Mesenchymal stem cell (in vitro differentiated cells and primary cell): Measurements from ENCODE around the gene RBM46. TPM values are rescaled to one million over a fixed set of nuclear protein-coding genes. Genes with fewer than 3 reads are reported as not detected.

Source experiments
- DNase-seq: peaks from one replicate; pipeline ENCODE4 v3.0.0-alpha.2; 2013
- H2AFZ ChIP-seq: one replicate; pipeline ENCODE4 v1.6.1; 2013; ENCODE audit warnings: low read depth, mild to moderate bottlenecking, control low read depth, inconsistent platforms, low read length, moderate library complexity
- H2AK5ac ChIP-seq: 2 replicates; pipeline ENCODE4 v1.6.1; 2013; ENCODE audit warnings: low read length, moderate library complexity, mild to moderate bottlenecking, inconsistent platforms; ENCODE audit not compliant: severe bottlenecking
- H2BK120ac ChIP-seq: one replicate; pipeline ENCODE4 v1.6.1; 2013; ENCODE audit warnings: low read depth, mild to moderate bottlenecking, inconsistent platforms, low read length, moderate library complexity
- H2BK12ac ChIP-seq, 2 experiments: one replicate each; pipeline ENCODE4 v1.6.1; 2013; ENCODE audit warnings: inconsistent platforms in 2 of 2, low read length in 2 of 2, mild to moderate bottlenecking in 2 of 2, moderate library complexity in 2 of 2, control low read depth in 1 of 2
- H2BK15ac ChIP-seq: one replicate; pipeline ENCODE4 v1.6.1; 2013; ENCODE audit warnings: mild to moderate bottlenecking, low read depth, inconsistent platforms; ENCODE audit not compliant: poor library complexity, severe bottlenecking
- H2BK5ac ChIP-seq: 2 replicates; pipeline ENCODE4 v1.6.1; 2013; ENCODE audit warnings: low read depth, mild to moderate bottlenecking, low read length, control low read depth, inconsistent platforms; ENCODE audit not compliant: poor library complexity, severe bottlenecking
- H3K14ac ChIP-seq, 2 experiments: one replicate each; pipeline ENCODE4 v1.6.1; 2013; ENCODE audit warnings: inconsistent platforms in 2 of 2, low read length in 2 of 2, control low read depth in 1 of 2, mild to moderate bottlenecking in 1 of 2, moderate library complexity in 1 of 2
- H3K18ac ChIP-seq, 2 experiments: one replicate each; pipeline ENCODE4 v1.6.1; 2013; ENCODE audit warnings: inconsistent platforms in 2 of 2, low read length in 2 of 2, control low read depth in 1 of 2, low read depth in 1 of 2, mild to moderate bottlenecking in 1 of 2
- H3K23ac ChIP-seq, 2 experiments: one replicate each; pipeline ENCODE4 v1.6.1; 2013; ENCODE audit warnings: inconsistent platforms in 2 of 2, low read length in 2 of 2, mild to moderate bottlenecking in 2 of 2, moderate library complexity in 2 of 2, control low read depth in 1 of 2
- H3K27ac ChIP-seq: 2 replicates; pipeline ENCODE4 v1.5.1; 2013; ENCODE audit warnings: mild to moderate bottlenecking, moderate library complexity, low read length, control low read depth, inconsistent platforms; ENCODE audit not compliant: poor library complexity, severe bottlenecking
- H3K27me3 ChIP-seq, 2 experiments: 2 replicates each; pipeline versions ENCODE4 v1.6.1 to v1.7.0; 2013; ENCODE audit warnings: low read length in 2 of 2, mild to moderate bottlenecking in 2 of 2, moderate library complexity in 2 of 2, control low read depth in 1 of 2, inconsistent platforms in 1 of 2; ENCODE audit not compliant: control insufficient read depth in 1 of 2, insufficient read depth in 1 of 2
- H3K36me3 ChIP-seq, 2 experiments: 2 replicates each; pipeline versions ENCODE4 v1.6.1 to v1.7.0; 2013; ENCODE audit warnings: low read length in 2 of 2, control low read depth in 1 of 2, inconsistent platforms in 1 of 2, low read depth in 1 of 2, mild to moderate bottlenecking in 1 of 2; ENCODE audit not compliant: insufficient read depth in 2 of 2, control insufficient read depth in 1 of 2
- H3K4ac ChIP-seq, 2 experiments: one replicate each; pipeline ENCODE4 v1.6.1; 2013; ENCODE audit warnings: inconsistent platforms in 2 of 2, low read length in 2 of 2, mild to moderate bottlenecking in 2 of 2, moderate library complexity in 2 of 2, control low read depth in 1 of 2, low read depth in 1 of 2
- H3K4me1 ChIP-seq: 2 replicates; pipeline ENCODE4 v1.6.1; 2013; ENCODE audit warnings: low read depth, low read length, control low read depth; ENCODE audit not compliant: control insufficient read depth, insufficient read depth
- H3K4me2 ChIP-seq: 2 replicates; pipeline ENCODE4 v1.6.1; 2013; ENCODE audit warnings: low read length, mild to moderate bottlenecking, inconsistent platforms; ENCODE audit not compliant: poor library complexity, severe bottlenecking
- H3K4me3 ChIP-seq, 2 experiments: 2 replicates each; pipeline versions ENCODE4 v1.5.1 to v1.7.0; 2013; ENCODE audit warnings: low read length in 2 of 2, mild to moderate bottlenecking in 2 of 2, control low read depth in 1 of 2, low read depth in 1 of 2; ENCODE audit not compliant: insufficient read depth in 1 of 2
- H3K79me1 ChIP-seq: replicated peaks from 2 replicates; pipeline ENCODE4 v1.6.1; 2013; ENCODE audit warnings: mild to moderate bottlenecking, control low read depth, low read length, inconsistent platforms; ENCODE audit not compliant: poor library complexity, severe bottlenecking
- H3K9ac ChIP-seq: 2 replicates; pipeline ENCODE4 v1.7.0; 2013; ENCODE audit warnings: mild to moderate bottlenecking, low read length, moderate library complexity
- H3K9me3 ChIP-seq: 2 replicates; pipeline ENCODE4 v1.7.0; 2013; ENCODE audit warnings: mild to moderate bottlenecking, low read length; ENCODE audit not compliant: control insufficient read depth
- H4K8ac ChIP-seq: one replicate; pipeline ENCODE4 v1.6.1; 2013; ENCODE audit warnings: inconsistent platforms, mild to moderate bottlenecking, low read length, moderate library complexity
- H4K91ac ChIP-seq: one replicate; pipeline ENCODE4 v1.6.1; 2013; ENCODE audit warnings: mild to moderate bottlenecking, low read length, inconsistent platforms
- WGBS: methylation state at CpG from one replicate; pipeline ENCODE4 v1.1.7; 2013; ENCODE audit warnings: mixed read lengths; 5-methylcytosine and 5-hydroxymethylcytosine counted together
- polyA plus RNA-seq, 2 experiments: library from polyadenylated mRNA; stranded (reverse); fragments of 200-250 nt; gene quantifications; one replicate each; pipeline ENCODE4 v1.2.3, GENCODE V29; 2013

RBM46 gene, protein sequence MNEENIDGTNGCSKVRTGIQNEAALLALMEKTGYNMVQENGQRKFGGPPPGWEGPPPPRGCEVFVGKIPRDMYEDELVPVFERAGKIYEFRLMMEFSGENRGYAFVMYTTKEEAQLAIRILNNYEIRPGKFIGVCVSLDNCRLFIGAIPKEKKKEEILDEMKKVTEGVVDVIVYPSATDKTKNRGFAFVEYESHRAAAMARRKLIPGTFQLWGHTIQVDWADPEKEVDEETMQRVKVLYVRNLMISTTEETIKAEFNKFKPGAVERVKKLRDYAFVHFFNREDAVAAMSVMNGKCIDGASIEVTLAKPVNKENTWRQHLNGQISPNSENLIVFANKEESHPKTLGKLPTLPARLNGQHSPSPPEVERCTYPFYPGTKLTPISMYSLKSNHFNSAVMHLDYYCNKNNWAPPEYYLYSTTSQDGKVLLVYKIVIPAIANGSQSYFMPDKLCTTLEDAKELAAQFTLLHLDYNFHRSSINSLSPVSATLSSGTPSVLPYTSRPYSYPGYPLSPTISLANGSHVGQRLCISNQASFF
- polyA plus RNA-seq (2013, experiment 1 of 2): not detected
- not detected for polyA plus RNA-seq (2013, experiment 2 of 2)

DNA sequence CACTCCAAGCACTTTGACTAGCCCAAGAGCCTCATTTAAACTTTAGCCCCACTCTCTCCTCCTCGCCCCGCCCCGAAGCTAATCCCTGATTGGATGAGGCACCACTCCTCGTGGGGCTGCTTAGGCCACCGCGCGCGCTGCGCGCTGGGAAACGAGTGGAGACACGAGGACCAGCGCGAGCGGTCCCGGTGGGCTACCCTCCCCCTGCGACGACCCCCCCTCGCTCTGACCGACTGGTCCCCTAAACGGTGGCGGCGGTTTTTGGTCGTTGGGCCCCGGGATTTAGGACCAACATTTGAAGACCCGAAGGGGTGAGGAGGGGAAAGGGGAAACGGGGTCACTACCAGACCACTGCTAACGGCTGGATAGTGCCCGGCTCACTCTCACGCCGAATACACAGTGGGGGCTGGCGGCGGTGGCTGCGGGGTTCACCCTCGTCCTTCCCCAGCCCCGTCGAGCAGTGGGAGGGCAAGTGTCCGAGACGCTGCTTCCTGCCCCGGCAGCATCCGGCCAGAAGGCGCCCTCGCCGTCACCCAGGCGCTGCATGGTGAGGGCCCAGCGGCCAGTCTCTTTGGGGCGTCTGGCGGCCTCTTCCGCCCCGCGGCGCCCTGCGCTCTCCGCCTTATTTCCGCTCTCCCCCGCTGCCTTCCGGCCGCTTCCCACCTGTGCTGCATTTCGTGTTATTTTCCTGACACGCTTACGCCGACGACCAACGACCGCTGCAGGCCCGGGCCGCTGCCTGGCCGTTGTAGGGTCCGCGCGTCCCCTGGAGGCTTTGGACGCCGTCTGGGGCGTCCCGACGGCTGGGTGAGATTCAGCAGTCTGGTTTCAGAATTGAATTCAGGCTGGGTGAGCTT, at the start of gene RBM46:
Gene RBM46 (plus strand): TSS at position 147 of the 857 bp plus-strand sequence. CDS start 15,481 bp downstream, outside the sequence.
- Histone ChIP-seq H2BK12ac (no peak within 1 kb of the TSS), H3K27me3 (peaks cover 4 to 21% of the 10 kb centered on the region in 2 experiments), H3K9me3 (no peaks in the 10 kb centered on the region), H3K4me3 (no peak within 1 kb of the TSS), H4K8ac (no peak within 1 kb of the TSS), H4K91ac (no peak within 1 kb of the TSS), H2BK15ac (peak within 1 kb of the TSS; percentile 48), H3K27ac (no peak within 1 kb of the TSS), H3K36me3 (no peaks in the 10 kb centered on the region), H2AK5ac (no peak within 1 kb of the TSS), H2BK5ac (no peak within 1 kb of the TSS), H3K18ac (no peak within 1 kb of the TSS), H3K14ac (no peak within 1 kb of the TSS), H2AFZ (no peak within 1 kb of the TSS), H3K4me2 (no peak within 1 kb of the TSS), H3K4me1 (no peaks in the 10 kb centered on the region), H2BK120ac (no peak within 1 kb of the TSS), H3K23ac (no peak within 1 kb of the TSS), H3K79me1 (no peaks in the 10 kb centered on the region), H3K4ac (no peak within 1 kb of the TSS), H3K9ac (no peak within 1 kb of the TSS)
- 94% methylated on average over 76 of the region's 76 CpGs for WGBS
- DNase-seq: no peak

DNA sequence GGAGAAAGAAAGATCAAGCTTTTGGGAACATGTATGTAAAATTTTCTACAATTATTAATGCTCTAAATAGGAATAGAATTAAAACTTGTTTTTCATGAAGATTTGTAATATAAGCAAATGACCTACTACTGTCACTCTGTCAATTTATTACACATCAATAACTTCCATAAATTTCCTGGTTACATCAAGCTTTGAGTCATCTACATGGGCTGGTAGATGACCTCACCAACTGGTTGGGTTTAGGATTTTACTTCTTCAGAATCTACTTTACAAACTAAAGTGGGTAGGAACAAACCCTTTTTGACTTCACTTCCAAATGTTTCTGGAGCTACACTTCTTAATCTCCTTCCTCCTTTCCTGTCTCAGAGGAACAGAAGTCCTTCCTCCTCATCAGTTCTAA, 49.3 kb upstream of the RBM46 start:
- H3K4me1 ChIP-seq: no peaks in the 10 kb centered on the region
- H3K9ac ChIP-seq: no peak overlapping the region
- no peak overlapping the region for H2BK12ac ChIP-seq
- no peak overlapping the region for H3K18ac ChIP-seq
- H3K4me2 ChIP-seq: no peak overlapping the region
- H2BK120ac ChIP-seq: no peak overlapping the region
- no peak overlapping the region for H3K4ac ChIP-seq
- H4K91ac ChIP-seq: no peak overlapping the region
- no peak overlapping the region for H2BK15ac ChIP-seq
- H3K9me3 ChIP-seq: no peaks in the 10 kb centered on the region
- H3K14ac ChIP-seq: no peak overlapping the region
- no peak overlapping the region for H3K23ac ChIP-seq
- no peak overlapping the region for H3K4me3 ChIP-seq
- DNase-seq: no peak
- H4K8ac ChIP-seq: no peak overlapping the region
- H2AFZ ChIP-seq: no peak overlapping the region
- H3K27me3 ChIP-seq: no peaks in the 10 kb centered on the region
- no peak overlapping the region for H2BK5ac ChIP-seq
- H3K27ac ChIP-seq: no peak overlapping the region
- no peak overlapping the region for H2AK5ac ChIP-seq
- no peaks in the 10 kb centered on the region for H3K36me3 ChIP-seq
- H3K79me1 ChIP-seq: no peaks in the 10 kb centered on the region

DNA sequence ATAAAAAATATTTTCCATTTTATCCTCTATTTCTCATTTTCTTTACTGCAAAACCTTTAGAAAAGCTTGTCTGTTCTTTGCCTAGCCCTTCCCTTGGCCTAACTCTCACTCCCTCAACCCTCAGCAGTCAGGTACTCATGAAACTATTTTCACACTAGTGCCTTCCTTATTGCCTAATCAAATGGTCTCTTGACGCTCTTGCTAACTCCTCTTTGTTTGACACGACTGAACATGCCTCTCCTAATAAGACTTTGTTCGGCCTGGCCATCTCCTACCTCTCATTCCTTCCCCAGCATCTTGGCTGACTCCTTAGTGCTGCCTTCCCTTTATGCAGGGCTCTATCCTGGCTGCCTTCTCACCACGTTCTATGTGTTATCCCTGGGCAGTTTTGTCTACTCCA, 48.4 kb upstream of the RBM46 start:
- WGBS: 77% methylated on average over 4 of the region's 4 CpGs
- DNase-seq: no peak

DNA sequence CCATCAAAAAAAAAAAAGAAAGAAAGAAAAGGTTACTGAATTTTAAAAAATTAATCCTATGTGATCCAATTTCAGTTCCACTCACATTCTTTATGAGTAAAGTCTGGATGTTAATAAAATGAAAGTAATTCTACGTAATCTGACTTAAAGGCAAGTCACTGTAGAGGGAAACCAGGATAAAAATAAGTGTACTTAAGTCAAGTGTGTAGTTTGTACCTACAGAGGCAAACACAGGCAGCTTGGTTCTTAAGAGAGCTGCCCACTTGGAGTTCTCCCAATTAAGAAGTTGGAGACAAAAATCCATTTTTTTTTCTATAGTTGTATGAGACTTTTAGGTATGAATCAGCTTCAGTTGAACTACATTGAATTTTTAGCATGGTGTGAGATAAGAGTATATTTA, 44.3 kb upstream of the RBM46 start:
- H2BK12ac ChIP-seq: no peak overlapping the region
- no peak overlapping the region for H2BK15ac ChIP-seq
- H3K23ac ChIP-seq: no peak overlapping the region
- no peak overlapping the region for H3K18ac ChIP-seq
- H3K4ac ChIP-seq: no peak overlapping the region
- H3K27ac ChIP-seq: no peak overlapping the region
- no peak overlapping the region for H3K9ac ChIP-seq
- H2BK120ac ChIP-seq: no peak overlapping the region
- H3K79me1 ChIP-seq: no peaks in the 10 kb centered on the region
- peaks cover 0 to 3% of the 10 kb centered on the region in 2 experiments for H3K36me3 ChIP-seq
- peaks cover 7 to 11% of the 10 kb centered on the region in 2 experiments for H3K27me3 ChIP-seq
- no peak for DNase-seq
- no peak overlapping the region for H3K4me3 ChIP-seq
- no peak overlapping the region for H2BK5ac ChIP-seq
- 63% methylated on average over 1 of the region's 1 CpG for WGBS
- peaks cover under 1% of the 10 kb centered on the region for H3K4me1 ChIP-seq
- no peak overlapping the region for H3K4me2 ChIP-seq
- H3K14ac ChIP-seq: no peak overlapping the region
- H4K8ac ChIP-seq: no peak overlapping the region
- no peak overlapping the region for H2AFZ ChIP-seq
- no peaks in the 10 kb centered on the region for H3K9me3 ChIP-seq
- no peak overlapping the region for H2AK5ac ChIP-seq
- no peak overlapping the region for H4K91ac ChIP-seq

More for the DNA sequence above, 48.4 kb upstream of the RBM46 start:
- Histone ChIP-seq H3K18ac (no peak overlapping the region), H3K4me1 (no peaks in the 10 kb centered on the region), H2BK12ac (no peak overlapping the region), H2BK5ac (no peak overlapping the region), H2BK15ac (no peak overlapping the region), H3K4me3 (no peak overlapping the region), H3K4ac (no peak overlapping the region), H4K91ac (no peak overlapping the region), H3K4me2 (no peak overlapping the region), H3K9me3 (no peaks in the 10 kb centered on the region), H3K27me3 (no peaks in the 10 kb centered on the region), H3K36me3 (no peaks in the 10 kb centered on the region), H3K9ac (no peak overlapping the region), H3K14ac (no peak overlapping the region), H3K79me1 (no peaks in the 10 kb centered on the region), H2AFZ (no peak overlapping the region), H3K23ac (no peak overlapping the region), H3K27ac (no peak overlapping the region), H4K8ac (no peak overlapping the region), H2AK5ac (no peak overlapping the region), H2BK120ac (no peak overlapping the region)
